HepG2 (cell line): ENCODE measurements around the gene TMEM107. TPM values are rescaled to one million over a fixed set of nuclear protein-coding genes. Genes with fewer than 3 reads are reported as not detected.

Source experiments
- CCDC6 ChIP-seq: sonication (generic); formaldehyde crosslinking; IDR thresholded peaks from 2 replicates; pipeline ENCODE4 v1.8.1; 2022; ENCODE audit warnings: mild to moderate bottlenecking, missing genetic modification reagents, moderate library complexity
- HCFC1 ChIP-seq: fragments of 150-350 bp; IDR thresholded peaks from 2 replicates; pipeline ENCODE4 v1.6.1; 2014; ENCODE audit warnings: low read depth, low read length
- HNRNPK ChIP-seq: fragments of 200-400 bp; formaldehyde crosslinking; IDR thresholded peaks from 2 replicates; pipeline ENCODE4 v1.6.1; 2018; ENCODE audit warnings: low read length, low read depth, moderate library complexity, mild to moderate bottlenecking; ENCODE audit not compliant: poor library complexity, severe bottlenecking
- IRF2 ChIP-seq: IDR thresholded peaks from 2 replicates; pipeline ENCODE4 v1.6.1; 2018; ENCODE audit warnings: missing genetic modification reagents, missing compliant biosample characterization
- ISL2 ChIP-seq: sonication (generic); formaldehyde crosslinking; IDR thresholded peaks from 2 replicates; pipeline ENCODE4 v1.5.0; 2020; ENCODE audit warnings: missing genetic modification reagents
- KAT7 ChIP-seq: IDR thresholded peaks from 2 replicates; pipeline ENCODE4 v1.6.1; 2018; ENCODE audit warnings: borderline replicate concordance, missing compliant biosample characterization
- MYNN ChIP-seq: sonication (generic); formaldehyde crosslinking; IDR thresholded peaks from 2 replicates; pipeline ENCODE4 v1.4.0; 2020; ENCODE audit warnings: mild to moderate bottlenecking, low read depth, missing genetic modification reagents
- NCOA2 ChIP-seq: sonication (generic); formaldehyde crosslinking; IDR thresholded peaks from 2 replicates; pipeline ENCODE4 v1.8.0; 2022; ENCODE audit warnings: inconsistent platforms
- REST ChIP-seq, 2 experiments: IDR thresholded peaks; 2 replicates each; pipeline ENCODE4 v1.6.1; 2011 to 2012; ENCODE audit warnings: low read length in 2 of 2, borderline replicate concordance in 1 of 2, low read depth in 1 of 2, mild to moderate bottlenecking in 1 of 2, moderate library complexity in 1 of 2
- SALL1 ChIP-seq: sonication (generic); formaldehyde crosslinking; IDR thresholded peaks from 2 replicates; pipeline ENCODE4 v1.8.0; 2022; ENCODE audit warnings: mild to moderate bottlenecking, missing genetic modification reagents
- SUZ12 ChIP-seq: fragments of 150-350 bp; IDR thresholded peaks from 2 replicates; pipeline ENCODE4 v1.6.1; 2014; ENCODE audit warnings: low read depth, low read length
- ZNF446 ChIP-seq: sonication (generic); formaldehyde crosslinking; IDR thresholded peaks from 2 replicates; pipeline ENCODE4 v1.5.0; 2020; ENCODE audit warnings: mild to moderate bottlenecking, missing genetic modification reagents
- ZNF460 ChIP-seq: sonication (generic); formaldehyde crosslinking; IDR thresholded peaks from 2 replicates; pipeline ENCODE4 v1.5.1; 2020; ENCODE audit warnings: missing genetic modification reagents, mild to moderate bottlenecking, borderline replicate concordance
- ZNF510 ChIP-seq: sonication (generic); formaldehyde crosslinking; IDR thresholded peaks from 2 replicates; pipeline ENCODE4 v1.4.0; 2020; ENCODE audit warnings: low read depth, mild to moderate bottlenecking, missing genetic modification reagents
- ZNF552 ChIP-seq: sonication (generic); formaldehyde crosslinking; IDR thresholded peaks from 2 replicates; pipeline ENCODE4 v1.9.0; 2022; ENCODE audit warnings: missing genetic modification reagents, mild to moderate bottlenecking, borderline replicate concordance
- ZNF746 ChIP-seq: sonication (generic); formaldehyde crosslinking; IDR thresholded peaks from 2 replicates; pipeline ENCODE4 v1.8.0; 2022; ENCODE audit warnings: mild to moderate bottlenecking, missing genetic modification reagents
- ZNF780A ChIP-seq: sonication (generic); formaldehyde crosslinking; IDR thresholded peaks from 2 replicates; pipeline ENCODE4 v1.8.0; 2022; ENCODE audit warnings: mild to moderate bottlenecking, missing genetic modification reagents, moderate library complexity
- polyA plus RNA-seq, 8 experiments: library from polyadenylated mRNA; depleted of rRNA in 3 of 8; stranded (reverse) in 7 of 8; unstranded in 1 of 8; fragments of >200 nt; fragmentation: Illumina TruSeq in 4 of 8; extraction: Trizol in 4 of 8; gene quantifications; 2 replicates each; pipeline versions ENCODE4 v1.2.1 to v1.2.3, GENCODE V29; 2011 to 2016; ENCODE audit warnings: low read depth in 4 of 8, missing spikeins in 1 of 8, mixed read lengths in 1 of 8; ENCODE audit not compliant: insufficient read depth in 1 of 8
- total RNA-seq, 5 experiments: library from RNA; depleted of rRNA; stranded (reverse); fragments of >200 nt; fragmentation: Illumina TruSeq; extraction: Trizol; gene quantifications; 2 replicates each; pipeline ENCODE4 v1.2.3, GENCODE V29; 2016; ENCODE audit warnings: low read depth in 1 of 5
- TF ChIP-seq, protein P1 (sequence below): sonication (generic); formaldehyde crosslinking; IDR thresholded peaks from 2 replicates; pipeline ENCODE4 v1.4.0; 2020; ENCODE audit warnings: mild to moderate bottlenecking, missing genetic modification reagents, borderline replicate concordance
- TF ChIP-seq, protein P2 (sequence below): sonication (generic); formaldehyde crosslinking; IDR thresholded peaks from 2 replicates; pipeline ENCODE4 v1.9.0; 2022; ENCODE audit warnings: missing genetic modification reagents, mild to moderate bottlenecking, borderline replicate concordance
- TF ChIP-seq, protein P3 (sequence below): IDR thresholded peaks from 2 replicates; pipeline ENCODE4 v1.6.1; 2012; ENCODE audit warnings: low read length, improper control_type of control experiment

Gene TMEM107
- total and polyA plus RNA-seq, 2 of the 13 experiments (the other 11 are each of a cell fraction or from before 2014, with no cell fraction given), result 7.2 to 15.3 TPM

- peak; percentile 30; the same call in 1 of the 2 replicates for TF ChIP-seq KAT7 (CRISPR knock-in tag)
- TF ChIP-seq IRF2 (CRISPR knock-in tag), result peak; percentile 43; the same call in 1 of the 2 replicates
- TF ChIP-seq ZNF746, result peak; percentile 55; the same call in 1 of the 2 replicates
- TF ChIP-seq, protein P1, sequence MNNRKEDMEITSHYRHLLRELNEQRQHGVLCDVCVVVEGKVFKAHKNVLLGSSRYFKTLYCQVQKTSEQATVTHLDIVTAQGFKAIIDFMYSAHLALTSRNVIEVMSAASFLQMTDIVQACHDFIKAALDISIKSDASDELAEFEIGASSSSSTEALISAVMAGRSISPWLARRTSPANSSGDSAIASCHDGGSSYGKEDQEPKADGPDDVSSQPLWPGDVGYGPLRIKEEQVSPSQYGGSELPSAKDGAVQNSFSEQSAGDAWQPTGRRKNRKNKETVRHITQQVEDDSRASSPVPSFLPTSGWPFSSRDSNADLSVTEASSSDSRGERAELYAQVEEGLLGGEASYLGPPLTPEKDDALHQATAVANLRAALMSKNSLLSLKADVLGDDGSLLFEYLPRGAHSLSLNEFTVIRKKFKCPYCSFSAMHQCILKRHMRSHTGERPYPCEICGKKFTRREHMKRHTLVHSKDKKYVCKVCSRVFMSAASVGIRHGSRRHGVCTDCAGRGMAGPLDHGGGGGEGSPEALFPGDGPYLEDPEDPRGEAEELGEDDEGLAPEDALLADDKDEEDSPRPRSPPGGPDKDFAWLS, result no peak
- TF ChIP-seq NCOA2, result no peak; the same call in 1 of the 2 replicates
- TF ChIP-seq, protein P2, sequence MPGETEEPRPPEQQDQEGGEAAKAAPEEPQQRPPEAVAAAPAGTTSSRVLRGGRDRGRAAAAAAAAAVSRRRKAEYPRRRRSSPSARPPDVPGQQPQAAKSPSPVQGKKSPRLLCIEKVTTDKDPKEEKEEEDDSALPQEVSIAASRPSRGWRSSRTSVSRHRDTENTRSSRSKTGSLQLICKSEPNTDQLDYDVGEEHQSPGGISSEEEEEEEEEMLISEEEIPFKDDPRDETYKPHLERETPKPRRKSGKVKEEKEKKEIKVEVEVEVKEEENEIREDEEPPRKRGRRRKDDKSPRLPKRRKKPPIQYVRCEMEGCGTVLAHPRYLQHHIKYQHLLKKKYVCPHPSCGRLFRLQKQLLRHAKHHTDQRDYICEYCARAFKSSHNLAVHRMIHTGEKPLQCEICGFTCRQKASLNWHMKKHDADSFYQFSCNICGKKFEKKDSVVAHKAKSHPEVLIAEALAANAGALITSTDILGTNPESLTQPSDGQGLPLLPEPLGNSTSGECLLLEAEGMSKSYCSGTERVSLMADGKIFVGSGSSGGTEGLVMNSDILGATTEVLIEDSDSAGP (CRISPR knock-in tag), result no peak
- TF ChIP-seq HCFC1, result no peak
- no peak for TF ChIP-seq ZNF552 (CRISPR knock-in tag)
- TF ChIP-seq ZNF460 (CRISPR knock-in tag), result no peak
- TF ChIP-seq SALL1 (CRISPR knock-in tag), result no peak; the same call in 1 of the 2 replicates
- no peak for TF ChIP-seq ZNF780A
- TF ChIP-seq REST (IDR thresholded peaks at IDR 0.05; ENCODE audit: borderline replicate concordance in 1 of 2, low read depth in 1 of 2, low read length in 2 of 2), result no peak
- TF ChIP-seq ZNF510 (CRISPR knock-in tag), result no peak
- TF ChIP-seq ISL2 (CRISPR knock-in tag), result no peak
- TF ChIP-seq ZNF446 (CRISPR knock-in tag), result no peak
- no peak for TF ChIP-seq SUZ12
- TF ChIP-seq, protein P3, sequence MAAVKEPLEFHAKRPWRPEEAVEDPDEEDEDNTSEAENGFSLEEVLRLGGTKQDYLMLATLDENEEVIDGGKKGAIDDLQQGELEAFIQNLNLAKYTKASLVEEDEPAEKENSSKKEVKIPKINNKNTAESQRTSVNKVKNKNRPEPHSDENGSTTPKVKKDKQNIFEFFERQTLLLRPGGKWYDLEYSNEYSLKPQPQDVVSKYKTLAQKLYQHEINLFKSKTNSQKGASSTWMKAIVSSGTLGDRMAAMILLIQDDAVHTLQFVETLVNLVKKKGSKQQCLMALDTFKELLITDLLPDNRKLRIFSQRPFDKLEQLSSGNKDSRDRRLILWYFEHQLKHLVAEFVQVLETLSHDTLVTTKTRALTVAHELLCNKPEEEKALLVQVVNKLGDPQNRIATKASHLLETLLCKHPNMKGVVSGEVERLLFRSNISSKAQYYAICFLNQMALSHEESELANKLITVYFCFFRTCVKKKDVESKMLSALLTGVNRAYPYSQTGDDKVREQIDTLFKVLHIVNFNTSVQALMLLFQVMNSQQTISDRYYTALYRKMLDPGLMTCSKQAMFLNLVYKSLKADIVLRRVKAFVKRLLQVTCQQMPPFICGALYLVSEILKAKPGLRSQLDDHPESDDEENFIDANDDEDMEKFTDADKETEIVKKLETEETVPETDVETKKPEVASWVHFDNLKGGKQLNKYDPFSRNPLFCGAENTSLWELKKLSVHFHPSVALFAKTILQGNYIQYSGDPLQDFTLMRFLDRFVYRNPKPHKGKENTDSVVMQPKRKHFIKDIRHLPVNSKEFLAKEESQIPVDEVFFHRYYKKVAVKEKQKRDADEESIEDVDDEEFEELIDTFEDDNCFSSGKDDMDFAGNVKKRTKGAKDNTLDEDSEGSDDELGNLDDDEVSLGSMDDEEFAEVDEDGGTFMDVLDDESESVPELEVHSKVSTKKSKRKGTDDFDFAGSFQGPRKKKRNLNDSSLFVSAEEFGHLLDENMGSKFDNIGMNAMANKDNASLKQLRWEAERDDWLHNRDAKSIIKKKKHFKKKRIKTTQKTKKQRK, result no peak
- no peak for TF ChIP-seq CCDC6 (CRISPR knock-in tag)
- TF ChIP-seq MYNN, result no peak
- TF ChIP-seq HNRNPK, result no peak
Measured at GRCh38 chr17:8153525-8153956, 22.6 kb downstream of the TMEM107 start (continued).
